NCI-H345 treated with DMSO at 0.1 percent for 48 hours (cell line): Measurements from ENCODE around the gene ANKRD36.
"Not testable (repeated sequence)": the region's sequence is repeated elsewhere in the genome, so short reads cannot be mapped to it uniquely, and the experiment has no call there.

Experiments used
- DNase-seq: peaks from one replicate; lab custom pipeline; 2025; ENCODE audit not compliant: unreplicated experiment; lab: John Stamatoyannopoulos, UW

ANKRD36 gene

GRCh38 chr2:97112320-97113049, 468 bp upstream of the ANKRD36 start:
- not testable (repeated sequence) for DNase-seq

GRCh38 chr2:97113882-97114255, 916 bp downstream of the ANKRD36 start:
- DNase-seq = not testable (repeated sequence)

GRCh38 chr2:97129090-97129489, 16.1 kb downstream of the ANKRD36 start:
- DNase-seq = not testable (repeated sequence)

GRCh38 chr2:97144016-97144415, 31.1 kb downstream of the ANKRD36 start:
- DNase-seq = not testable (repeated sequence)

- DNase-seq = not testable (repeated sequence)
These were observed 53.6 kb downstream of the ANKRD36 start for GRCh38 chr2:97166548-97166947.

- not testable (repeated sequence) for DNase-seq
These were observed 55.0 kb downstream of the ANKRD36 start for GRCh38 chr2:97167938-97168337.

GRCh38 chr2:97168583-97168982, 55.6 kb downstream of the ANKRD36 start:
- not testable (repeated sequence) for DNase-seq

- not testable (repeated sequence) for DNase-seq
These were observed 67.4 kb downstream of the ANKRD36 start for GRCh38 chr2:97180391-97180790.

GRCh38 chr2:97195349-97195748, 82.4 kb downstream of the ANKRD36 start:
- not testable (repeated sequence) for DNase-seq

GRCh38 chr2:97197251-97197650, 84.3 kb downstream of the ANKRD36 start:
- DNase-seq = not testable (repeated sequence)

- not testable (repeated sequence) for DNase-seq
These were observed 87.9 kb downstream of the ANKRD36 start for GRCh38 chr2:97200887-97201286.

- DNase-seq = not testable (repeated sequence)
These were observed 89.8 kb downstream of the ANKRD36 start for GRCh38 chr2:97202643-97203250.

GRCh38 chr2:97210325-97210724, 97.4 kb downstream of the ANKRD36 start:
- no peak for DNase-seq

GRCh38 chr2:97215025-97215424, 102.1 kb downstream of the ANKRD36 start:
- DNase-seq = not testable (repeated sequence)

GRCh38 chr2:97230848-97231585, 118.1 kb downstream of the ANKRD36 start:
- DNase-seq = not testable (repeated sequence)

- not testable (repeated sequence) for DNase-seq
These were observed 120.0 kb downstream of the ANKRD36 start for GRCh38 chr2:97232981-97233380.

- DNase-seq = not testable (repeated sequence)
These were observed 120.8 kb downstream of the ANKRD36 start for GRCh38 chr2:97233660-97234295.

- DNase-seq = not testable (repeated sequence)
These were observed 148.2 kb downstream of the ANKRD36 start for GRCh38 chr2:97261192-97261591.

GRCh38 chr2:97266449-97266848, 153.5 kb downstream of the ANKRD36 start:
- not testable (repeated sequence) for DNase-seq

GRCh38 chr2:97267411-97268074, 154.6 kb downstream of the ANKRD36 start:
- no peak for DNase-seq
